Activated T-cell treated with anti-CD3 and anti-CD28 coated beads, Interleukin-2, amount 50 U/mL, for 1 hour (primary cell): ENCODE measurements around the gene KCNMA1.

ENCODE experiments used
- DNase-seq: peaks from one replicate; pipeline ENCODE4 v3.0.0-alpha.2; 2020

Gene KCNMA1

DNA sequence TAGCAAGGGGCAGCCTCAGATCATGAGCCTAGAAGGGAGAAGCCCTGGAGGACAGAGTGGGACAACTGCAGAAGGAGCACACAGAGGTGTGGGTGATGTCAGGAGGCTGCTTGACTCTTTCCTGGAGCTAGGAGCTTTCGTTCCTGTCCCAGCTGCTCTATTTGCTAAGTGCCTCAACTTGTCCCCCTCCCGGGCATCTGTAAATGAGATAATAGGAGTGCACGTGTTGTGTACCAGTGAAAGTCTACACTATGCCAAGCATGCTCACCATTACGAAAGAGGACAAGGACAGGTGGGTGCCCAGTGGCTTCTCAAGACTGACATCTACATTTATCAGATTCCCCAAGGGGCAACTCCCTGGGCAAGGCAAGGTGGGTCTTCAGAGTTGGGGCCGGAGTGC is 162.7 kb downstream of the KCNMA1 start:
- DNase-seq, result no peak

DNA sequence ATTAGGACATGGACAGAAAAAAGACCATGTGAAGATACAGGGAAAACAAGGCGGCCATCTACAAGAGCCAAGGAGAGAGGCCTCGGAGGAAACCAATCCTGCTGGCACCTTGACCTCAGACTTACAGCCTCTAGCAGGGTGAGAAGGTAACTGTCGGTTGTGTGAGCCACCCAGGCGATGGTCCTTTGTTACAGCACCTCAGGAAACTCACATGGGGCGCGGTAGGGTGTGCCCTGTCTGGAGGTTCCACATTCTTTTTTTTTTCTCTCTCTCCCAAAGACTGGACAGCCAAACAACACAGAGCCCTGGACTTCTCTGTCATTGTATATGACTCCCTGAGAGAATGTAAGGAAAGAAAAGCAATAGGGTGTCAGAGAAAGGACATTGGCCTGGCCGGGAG is 163.2 kb downstream of the KCNMA1 start:
- DNase-seq, result no peak

DNA sequence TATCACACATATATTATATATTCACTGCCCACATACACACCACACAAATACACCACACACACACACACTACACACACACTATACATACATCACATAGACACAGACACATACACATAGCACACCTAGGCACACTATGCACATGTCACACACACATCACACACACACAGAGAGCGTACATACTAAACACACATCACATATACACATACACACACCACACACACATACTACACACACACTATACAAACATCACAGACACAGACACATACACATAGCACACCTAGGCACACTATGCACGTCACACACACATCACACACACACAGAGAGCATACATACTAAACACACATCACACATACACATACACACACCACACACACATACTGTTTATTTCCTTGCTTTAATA is 165.5 kb downstream of the KCNMA1 start:
- no peak for DNase-seq

DNA sequence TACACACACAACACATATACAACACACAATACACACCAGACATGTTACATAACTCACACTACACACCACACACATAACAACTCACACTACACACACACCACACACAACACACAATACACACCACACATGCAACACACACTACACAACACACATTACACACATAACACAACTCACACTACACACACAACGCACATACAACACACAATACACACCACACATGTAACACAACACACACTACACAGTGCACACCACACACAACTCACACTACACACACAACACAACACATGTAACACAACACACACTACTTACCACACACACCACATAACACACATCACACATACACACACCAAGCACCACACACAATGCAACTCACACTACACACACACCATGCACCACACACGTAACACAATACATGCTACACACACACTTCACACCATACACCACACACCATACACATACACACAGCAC is 166.5 kb downstream of the KCNMA1 start:
- DNase-seq, result no peak

DNA sequence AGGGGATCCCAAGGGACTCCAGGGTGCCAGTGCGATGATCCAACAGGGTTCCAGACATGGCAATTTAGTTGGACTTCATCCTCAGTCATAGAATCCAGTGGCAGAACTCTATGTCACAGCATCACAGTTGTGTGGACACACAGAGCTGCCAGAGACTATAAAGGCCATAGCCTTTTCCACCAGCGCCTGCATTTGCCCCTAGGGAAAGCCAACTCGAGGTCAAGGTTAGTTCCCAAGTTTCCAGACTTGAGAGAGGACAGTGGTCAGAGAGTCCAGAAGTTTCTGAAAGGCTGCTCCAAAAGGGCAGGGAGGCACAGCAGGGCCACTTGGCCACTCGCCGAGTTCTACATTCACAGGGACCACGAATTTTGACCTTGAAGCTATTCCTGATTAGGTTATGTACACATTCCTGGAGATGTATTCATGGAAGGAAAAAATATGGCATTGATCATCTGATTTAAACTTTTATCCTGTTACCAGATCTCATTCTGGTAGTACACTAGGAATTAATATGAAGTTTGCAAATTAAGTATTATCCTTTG is 170.1 kb downstream of the KCNMA1 start:
- no peak for DNase-seq

DNA sequence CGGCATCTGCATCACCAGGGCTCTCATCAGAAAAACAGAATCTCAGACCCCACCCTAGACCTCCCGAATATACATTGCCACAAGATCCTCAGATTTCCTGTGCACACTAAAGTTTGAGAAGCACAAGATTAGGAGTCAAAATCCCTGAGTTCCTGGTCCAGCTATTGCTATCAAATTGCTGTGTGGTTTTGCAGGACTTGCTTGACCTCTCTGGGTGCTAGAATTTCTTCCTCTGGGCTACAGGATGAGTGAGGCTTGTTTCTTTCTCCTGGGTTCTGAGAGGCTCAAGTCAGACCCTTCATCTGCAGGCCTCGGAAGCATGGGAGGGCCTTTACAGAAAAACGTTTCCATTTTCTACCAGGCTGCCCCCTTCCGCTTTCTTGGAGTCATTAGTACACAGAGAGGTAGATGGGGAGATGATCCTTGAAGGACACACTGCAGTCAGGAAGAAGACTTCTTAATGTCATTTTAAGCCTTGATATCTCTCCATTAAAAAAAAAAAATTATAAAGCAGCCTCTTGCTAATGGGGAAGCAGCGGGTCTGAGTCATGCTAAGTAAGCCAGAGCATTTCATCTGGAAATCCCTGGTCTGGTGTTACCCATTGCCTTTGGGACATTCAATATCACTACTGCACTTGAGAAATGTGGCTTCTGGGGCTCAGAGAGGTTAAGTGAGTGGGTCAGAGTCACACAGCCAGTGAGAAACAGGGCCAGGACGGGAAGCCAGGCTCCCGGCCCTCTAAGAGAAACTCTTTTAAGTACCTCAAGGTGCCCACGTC is 173.5 kb downstream of the KCNMA1 start:
- no peak for DNase-seq

DNA sequence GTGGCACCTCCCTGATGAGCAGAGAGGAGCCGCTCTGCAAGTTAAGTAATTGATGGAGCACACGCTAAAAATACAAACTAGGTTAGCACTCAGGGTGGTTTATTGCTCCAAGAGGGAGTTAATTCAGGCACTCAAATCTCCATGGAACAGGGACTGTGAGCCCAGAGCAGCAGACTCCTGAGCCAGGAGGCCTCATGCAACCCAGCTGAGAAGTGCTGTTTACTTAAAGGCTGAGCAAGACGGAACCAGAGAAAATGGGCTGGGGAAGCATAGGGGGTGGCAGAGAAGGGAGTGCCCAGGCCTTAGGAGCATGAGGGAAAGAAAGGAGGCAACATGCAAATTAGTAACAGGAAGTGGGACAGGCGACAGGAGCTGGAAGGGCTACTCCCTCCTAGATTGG is 174.1 kb downstream of the KCNMA1 start:
- no peak for DNase-seq

DNA sequence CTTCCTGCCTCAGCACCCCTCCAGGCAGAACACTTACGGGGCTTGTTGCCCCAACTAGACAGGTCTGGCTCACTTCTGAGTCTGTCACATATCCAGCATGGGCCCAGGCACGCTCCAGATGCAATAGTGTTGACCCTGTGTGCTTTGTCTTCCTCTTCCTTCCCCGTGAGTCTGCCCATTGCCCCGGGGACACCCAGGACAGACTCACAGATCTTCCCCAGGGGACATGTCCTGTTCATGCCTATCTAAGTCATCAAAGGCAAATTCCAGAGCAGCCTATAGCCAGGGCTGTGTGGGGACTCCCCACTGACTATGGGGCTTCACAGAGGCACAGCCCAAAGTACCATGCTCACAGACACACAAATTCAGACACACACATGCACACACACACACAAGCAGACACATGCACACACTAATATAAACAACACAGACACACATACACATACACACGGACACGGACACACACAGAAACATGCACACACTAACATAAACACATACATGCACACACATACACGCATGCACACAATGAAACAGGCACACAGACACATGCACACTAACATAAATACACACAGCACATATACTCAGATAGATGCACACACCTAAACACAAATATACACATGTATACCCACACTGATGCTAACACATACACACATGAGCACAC is 175.8 kb downstream of the KCNMA1 start:
- no peak for DNase-seq

DNA sequence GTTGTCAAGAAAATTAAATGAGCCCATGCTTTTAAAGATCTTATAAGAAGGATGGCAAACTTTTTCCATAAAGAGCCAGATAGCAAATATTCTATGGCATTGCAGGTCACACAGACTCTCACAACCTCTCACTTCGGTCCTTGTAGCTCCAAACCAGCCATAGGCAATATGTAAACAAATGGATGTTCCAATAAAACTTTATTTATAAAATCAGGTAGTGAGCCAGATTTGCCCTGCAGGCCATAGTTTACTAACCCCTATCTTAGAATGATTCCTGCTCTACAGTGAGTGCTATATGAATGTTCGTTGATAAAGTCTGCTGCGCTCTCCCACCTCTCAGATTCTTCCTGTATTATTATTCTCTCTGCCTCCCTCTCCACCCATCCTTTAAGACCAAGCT is 177.7 kb downstream of the KCNMA1 start:
- DNase-seq, result no peak

DNA sequence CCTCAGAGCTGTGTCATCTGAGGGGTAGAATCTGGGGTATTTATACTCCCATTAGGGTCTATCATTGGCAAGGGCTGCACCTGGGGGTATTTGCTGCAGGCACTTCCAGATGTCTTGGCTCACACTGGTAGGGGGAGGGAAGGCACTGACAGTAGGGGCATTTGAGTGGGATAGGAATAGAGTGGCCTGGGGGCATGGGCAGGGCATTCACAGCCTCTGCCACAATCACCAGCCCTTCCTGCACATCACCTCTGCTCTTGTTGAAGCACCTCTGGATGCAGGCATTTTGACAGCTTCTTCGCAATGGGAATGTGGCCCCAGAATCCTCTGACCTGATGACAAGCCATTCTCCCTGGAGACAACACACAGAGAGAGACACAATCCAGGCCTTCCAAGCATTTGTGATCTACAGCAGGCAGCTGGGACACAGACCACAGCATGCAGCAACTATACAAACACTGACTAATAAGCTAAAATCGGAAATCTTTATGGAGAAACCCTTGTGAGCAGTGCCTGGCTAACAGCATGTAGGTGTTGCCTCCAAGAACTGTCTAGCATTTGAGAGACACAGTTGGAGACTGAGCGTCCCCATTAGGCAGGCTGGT is 178.5 kb downstream of the KCNMA1 start:
- no peak for DNase-seq

DNA sequence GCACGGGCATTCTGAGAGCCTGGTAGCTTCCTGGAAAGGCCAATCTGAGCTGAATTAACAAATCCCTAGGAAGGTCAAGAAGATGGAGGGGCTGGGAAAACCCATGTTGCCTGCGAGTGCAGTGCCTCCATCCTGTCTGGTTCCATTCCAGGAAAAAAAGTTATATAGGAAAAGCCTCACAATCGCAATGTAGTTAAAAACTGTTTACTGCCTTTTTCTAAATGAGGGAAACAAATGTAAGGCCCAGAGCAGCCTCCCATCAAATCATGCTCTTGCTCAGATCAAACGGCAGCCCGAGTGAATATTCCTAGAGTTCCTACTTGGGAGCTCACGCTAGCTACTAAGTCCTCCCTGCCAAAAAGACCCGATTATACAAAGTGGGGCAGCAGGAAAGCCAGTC is 179.9 kb downstream of the KCNMA1 start:
- no peak for DNase-seq

DNA sequence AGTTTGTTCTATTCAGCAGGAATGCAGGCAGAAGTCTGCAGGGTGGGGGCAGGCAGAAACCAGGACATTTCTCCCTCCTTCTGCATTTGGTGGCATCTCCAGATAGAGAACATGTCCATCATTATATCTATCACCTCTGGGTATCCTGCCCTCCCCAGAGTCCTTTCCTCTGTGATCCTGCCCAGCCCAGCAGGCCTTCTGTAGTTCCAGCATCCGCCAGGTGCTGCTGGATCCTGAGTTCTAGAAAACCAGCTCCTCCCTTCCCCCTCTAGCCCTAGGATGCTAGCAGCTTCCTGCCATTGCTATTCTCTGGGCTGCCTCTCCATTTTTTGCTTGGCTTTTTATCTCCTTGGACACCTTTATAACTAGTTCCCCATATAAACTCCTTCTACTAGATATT is 180.3 kb downstream of the KCNMA1 start:
- no peak for DNase-seq

DNA sequence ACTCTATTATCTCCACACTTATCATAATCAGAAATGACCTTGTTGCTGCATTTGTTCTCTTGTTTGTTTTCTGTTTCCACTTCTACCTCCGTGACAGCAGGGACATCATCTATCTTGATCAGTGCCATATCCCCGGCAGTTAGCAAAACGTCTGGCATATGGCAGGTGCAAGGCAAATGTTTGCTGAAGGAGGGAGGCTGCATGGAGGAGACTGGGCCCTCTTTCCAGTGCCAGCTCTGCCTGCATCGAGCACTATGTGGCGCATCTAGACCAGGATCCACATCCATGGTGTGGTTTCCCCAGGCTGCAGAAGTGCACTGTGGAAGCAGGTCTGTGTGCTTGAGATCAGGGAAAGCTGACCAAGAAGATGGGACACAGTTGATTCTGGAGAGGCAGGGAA is 181.2 kb downstream of the KCNMA1 start:
- DNase-seq, result no peak

DNA sequence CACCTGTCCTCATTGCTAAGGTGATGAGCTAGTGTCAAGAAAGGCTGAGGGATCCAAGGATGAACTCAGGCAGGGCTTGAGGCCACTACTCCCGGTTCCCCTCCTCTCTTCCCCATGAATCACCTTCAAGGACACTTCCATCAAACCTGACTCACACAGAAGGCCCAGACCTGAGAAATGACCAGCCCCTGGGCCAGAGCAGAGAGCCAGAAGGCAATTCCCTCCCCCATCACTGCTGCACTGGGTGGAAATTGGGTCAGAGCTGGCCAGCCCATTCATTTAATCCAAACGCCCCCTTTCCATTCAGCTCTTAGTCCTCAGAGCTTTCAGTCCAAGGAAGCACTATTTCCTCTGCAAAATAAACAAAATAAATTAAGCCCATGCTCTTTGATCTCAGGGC is 182.0 kb downstream of the KCNMA1 start:
- DNase-seq, result no peak

DNA sequence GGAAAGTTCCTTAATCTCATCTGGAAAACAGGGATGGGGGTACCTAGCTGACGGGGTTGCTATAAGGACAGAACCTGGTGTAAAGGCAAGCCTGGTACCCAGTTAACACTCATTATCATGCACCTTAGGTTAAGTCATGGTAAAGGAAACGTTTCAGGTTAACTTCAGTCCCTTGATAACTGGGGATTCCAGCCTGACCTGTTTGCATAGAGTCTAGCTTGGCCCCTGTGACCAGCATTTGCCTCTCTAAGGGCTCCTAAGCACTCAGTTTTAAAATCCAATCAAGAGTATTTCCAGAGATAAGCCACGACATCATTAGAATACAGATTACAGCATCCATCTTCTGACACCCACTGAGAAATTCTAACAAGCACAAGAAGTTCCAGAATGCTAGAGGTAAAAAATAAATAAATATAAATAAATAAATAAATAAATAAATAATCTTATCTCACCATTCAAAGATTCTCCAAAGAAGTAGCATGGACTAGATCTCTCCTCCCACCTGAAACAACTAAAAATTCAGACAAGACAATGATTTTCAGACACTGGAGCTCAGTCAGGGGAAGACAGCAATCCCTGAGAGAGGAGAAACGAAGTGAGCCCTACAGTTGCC is 184.6 kb downstream of the KCNMA1 start:
- DNase-seq, result no peak

DNA sequence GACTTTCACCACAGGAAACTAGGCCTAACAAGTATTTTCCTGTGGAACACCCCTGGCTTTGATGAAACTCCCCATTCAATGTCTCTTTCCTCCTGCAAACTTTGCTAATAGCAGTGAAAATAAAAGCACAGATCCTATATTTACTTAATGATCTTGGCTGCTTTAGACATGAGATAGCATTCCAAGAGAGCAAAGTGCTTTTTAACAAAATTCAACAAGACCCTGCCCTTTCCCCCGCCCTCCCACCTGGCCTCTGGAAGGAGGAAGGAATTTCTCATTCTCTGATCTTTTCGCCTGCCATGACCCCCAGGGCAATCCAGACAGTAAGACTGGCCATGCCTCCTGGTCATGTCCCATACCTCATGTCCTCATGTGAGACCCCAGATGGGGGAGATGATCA is 185.7 kb downstream of the KCNMA1 start:
- DNase-seq, result no peak

DNA sequence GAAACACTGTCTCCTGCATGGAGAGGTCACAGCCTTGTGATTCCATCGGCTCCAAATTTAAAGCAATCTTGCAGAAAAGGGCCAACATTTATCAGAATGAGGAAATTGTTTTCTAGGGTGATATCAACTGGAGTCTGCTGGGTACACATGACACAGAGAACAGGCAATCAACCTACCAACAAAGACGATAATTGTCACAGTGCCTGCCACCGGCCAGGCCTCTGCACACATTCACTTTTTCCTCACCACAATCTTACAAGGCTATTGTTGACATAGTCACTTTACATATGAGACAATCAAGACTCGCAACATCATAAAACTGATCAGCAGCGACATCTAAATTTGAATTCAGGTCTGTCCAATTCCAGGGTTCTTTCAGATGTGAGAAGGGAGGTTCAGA is 189.4 kb downstream of the KCNMA1 start:
- DNase-seq, result no peak

DNA sequence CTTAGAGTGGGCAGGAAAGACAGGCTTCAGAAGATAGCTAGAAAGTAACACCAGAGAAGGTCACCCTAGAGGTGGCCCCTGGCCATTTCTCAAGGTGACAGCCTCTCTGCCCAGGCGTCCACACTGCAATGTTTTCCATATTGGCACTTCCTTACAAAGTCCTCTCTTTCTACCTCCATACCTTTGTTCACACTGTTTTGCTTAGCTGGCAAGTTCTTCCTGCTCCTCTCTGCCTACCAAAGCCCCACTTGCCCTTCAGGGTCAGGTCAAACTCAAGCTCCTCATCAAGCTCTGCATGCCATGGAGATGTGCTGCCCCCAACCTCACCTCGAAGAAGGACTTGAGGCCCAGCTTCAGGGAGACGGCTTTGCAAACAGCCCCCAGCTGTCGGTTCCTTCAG is 190.9 kb downstream of the KCNMA1 start:
- no peak for DNase-seq

DNA sequence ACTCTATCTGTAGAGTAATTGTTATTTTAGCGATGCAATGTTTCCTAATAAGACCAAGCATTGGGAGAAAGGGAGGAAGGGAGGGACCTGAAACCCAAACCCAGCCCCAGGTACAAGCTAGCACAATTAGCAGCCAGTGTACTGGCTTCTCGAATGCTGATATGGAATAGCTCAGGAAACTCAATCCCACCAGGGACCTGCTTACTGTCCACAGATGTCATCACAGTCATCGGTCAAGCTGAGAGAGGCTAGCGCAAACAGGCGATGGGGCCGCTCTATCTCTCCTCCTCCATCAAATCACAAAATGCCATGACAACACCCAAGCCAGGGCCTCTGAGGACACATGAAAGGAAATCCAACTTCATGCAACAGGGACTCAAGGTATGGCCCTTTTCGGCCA is 192.1 kb downstream of the KCNMA1 start:
- no peak for DNase-seq

DNA sequence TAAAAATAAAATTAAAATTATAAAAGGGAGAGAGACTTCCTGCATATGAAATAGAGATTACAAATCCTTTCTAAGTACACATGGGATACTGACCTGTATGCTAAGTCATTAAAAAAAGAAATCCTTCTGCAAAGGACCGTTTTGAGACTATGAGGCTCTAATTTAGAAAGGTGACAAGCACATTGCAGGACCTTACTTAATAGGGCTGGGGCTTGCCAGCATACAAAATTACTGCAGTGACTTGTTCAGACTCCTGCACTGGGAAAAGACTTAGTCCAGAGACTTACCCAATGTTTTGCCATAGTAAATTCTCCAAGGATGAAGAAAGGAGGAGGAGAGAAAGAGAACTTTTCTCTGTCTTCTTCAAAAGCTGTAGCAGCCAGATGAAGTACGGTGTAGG is 193.6 kb downstream of the KCNMA1 start:
- no peak for DNase-seq

DNA sequence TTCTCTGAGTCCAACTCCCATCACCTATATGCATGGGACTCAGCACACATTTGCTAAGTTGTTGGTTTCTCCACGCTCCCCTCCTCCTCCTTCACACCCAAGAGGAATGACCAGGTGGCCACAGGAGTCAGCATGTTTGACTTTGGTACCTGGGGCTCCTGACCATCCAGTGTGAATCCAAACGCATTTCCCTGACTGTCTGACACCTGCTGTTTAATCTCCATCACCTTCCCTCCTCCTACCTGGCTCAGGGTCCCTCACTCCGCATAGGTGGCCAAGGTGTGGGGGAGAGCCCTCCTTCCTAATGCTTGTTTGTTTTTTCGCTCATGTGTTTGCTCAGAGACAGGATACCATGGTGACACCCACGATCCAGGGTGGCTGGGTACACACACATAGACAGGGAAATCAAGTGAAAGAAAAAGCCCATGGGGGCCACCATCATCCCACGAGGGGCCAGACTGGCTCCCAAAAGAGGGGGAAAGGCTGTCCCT is 194.9 kb downstream of the KCNMA1 start:
- no peak for DNase-seq

DNA sequence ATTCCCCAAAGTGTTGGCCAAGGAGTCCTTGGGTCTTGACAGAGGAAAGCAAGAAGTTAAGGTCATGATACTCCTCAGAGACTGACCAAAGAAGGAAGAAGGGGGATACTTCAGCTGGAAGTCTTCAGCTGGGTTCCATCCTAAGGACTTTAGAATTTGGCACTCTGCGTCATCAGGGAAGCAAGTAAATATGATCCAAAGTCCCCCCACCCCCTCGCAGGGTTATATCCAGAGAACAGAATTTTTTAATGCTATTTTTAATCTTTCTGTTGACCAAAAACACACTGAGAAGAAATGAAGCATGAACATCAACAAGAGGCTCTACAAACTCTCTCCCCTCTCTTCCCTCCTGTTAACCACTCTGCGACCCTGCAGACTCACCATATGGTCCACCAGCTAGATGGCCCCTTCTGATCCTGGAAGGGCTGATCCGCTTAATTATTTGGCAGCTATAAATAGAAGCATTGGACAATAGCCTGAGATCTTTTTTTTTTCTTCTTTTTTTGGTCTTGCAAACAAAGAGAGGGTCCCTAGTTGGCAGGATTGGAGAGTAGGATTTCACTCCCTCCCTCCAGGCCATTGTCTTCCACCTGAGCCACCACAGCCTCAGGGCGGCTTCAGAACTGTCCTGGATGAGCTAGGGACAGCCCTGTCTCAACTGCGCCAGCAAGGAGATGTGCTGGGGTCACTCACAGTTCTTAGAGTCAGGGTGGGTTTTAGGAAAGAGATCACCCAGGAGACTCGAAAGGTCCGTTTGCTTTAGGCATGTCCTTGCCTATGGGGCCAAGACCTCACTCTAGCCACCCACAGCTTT is 196.0 kb downstream of the KCNMA1 start:
- no peak for DNase-seq
